HepG2 (cell line): Measurements from ENCODE around the gene ZNF556. TPM values are rescaled to one million over a fixed set of nuclear protein-coding genes. Genes with fewer than 3 reads are reported as not detected.

Experiments used
- ATF7-NPFF ChIP-seq: sonication (generic); formaldehyde crosslinking; IDR thresholded peaks from 2 replicates; pipeline ENCODE4 v1.8.1; 2023; ENCODE audit warnings: mild to moderate bottlenecking, low read depth, missing genetic modification reagents, moderate library complexity
- BCL3 ChIP-seq: sonication (generic); formaldehyde crosslinking; IDR thresholded peaks from 2 replicates; pipeline ENCODE4 v1.5.1; 2020; ENCODE audit warnings: mild to moderate bottlenecking, missing genetic modification reagents, moderate library complexity
- CEBPG ChIP-seq: IDR thresholded peaks from 2 replicates; pipeline ENCODE4 v1.6.1; 2016
- FOSL2 ChIP-seq: sonication (generic); formaldehyde crosslinking; IDR thresholded peaks from 2 replicates; pipeline ENCODE4 v1.4.0; 2020; ENCODE audit warnings: missing genetic modification reagents
- HNF1A ChIP-seq, 2 experiments: sonication (generic) in 1 of 2; formaldehyde crosslinking in 1 of 2; IDR thresholded peaks; 2 replicates each; pipeline versions ENCODE4 v1.4.0 to v1.6.1; 2016 to 2020; ENCODE audit warnings: borderline replicate concordance in 1 of 2, low read depth in 1 of 2, mild to moderate bottlenecking in 1 of 2, missing genetic modification reagents in 1 of 2
- MAF1 ChIP-seq: sonication (generic); formaldehyde crosslinking; IDR thresholded peaks from 2 replicates; pipeline ENCODE4 v1.5.0; 2020; ENCODE audit warnings: missing genetic modification reagents, borderline replicate concordance
- MATR3 ChIP-seq: sonication (generic); formaldehyde crosslinking; IDR thresholded peaks from 2 replicates; pipeline ENCODE4 v1.4.0; 2020; ENCODE audit warnings: missing genetic modification reagents
- MEIS2 ChIP-seq: sonication (generic); formaldehyde crosslinking; IDR thresholded peaks from 2 replicates; pipeline ENCODE4 v1.9.0; 2021; ENCODE audit warnings: mild to moderate bottlenecking, missing genetic modification reagents
- MIER2 ChIP-seq: IDR thresholded peaks from 2 replicates; pipeline ENCODE4 v1.6.1; 2016; ENCODE audit warnings: missing biosample characterization, missing genetic modification reagents
- MXI1 ChIP-seq: IDR thresholded peaks from 3 replicates; pipeline ENCODE4 v1.6.1; 2012; ENCODE audit warnings: low read depth, low read length, inconsistent platforms, borderline replicate concordance
- RBFOX2 ChIP-seq: fragments of 200-400 bp; formaldehyde crosslinking; IDR thresholded peaks from 2 replicates; pipeline ENCODE4 v1.6.1; 2017; ENCODE audit warnings: low read depth, mild to moderate bottlenecking, low read length
- RFX5 ChIP-seq: IDR thresholded peaks from 2 replicates; pipeline ENCODE4 v1.6.1; 2011; ENCODE audit warnings: low read depth, low read length, improper control_type of control experiment
- RORA ChIP-seq: sonication (generic); formaldehyde crosslinking; IDR thresholded peaks from 2 replicates; pipeline ENCODE4 v1.5.0; 2020; ENCODE audit warnings: mild to moderate bottlenecking, missing genetic modification reagents, moderate library complexity
- SMARCE1 ChIP-seq: fragments of 450-650 bp; IDR thresholded peaks from 2 replicates; pipeline ENCODE4 v1.6.1; 2017; ENCODE audit warnings: borderline replicate concordance
- SMYD3 ChIP-seq: sonication (generic); formaldehyde crosslinking; IDR thresholded peaks from 2 replicates; pipeline ENCODE4 v1.8.1; 2023; ENCODE audit warnings: mild to moderate bottlenecking, missing genetic modification reagents
- SNAI1 ChIP-seq: sonication (generic); formaldehyde crosslinking; IDR thresholded peaks from 2 replicates; pipeline ENCODE4 v1.5.0; 2020; ENCODE audit warnings: mild to moderate bottlenecking, missing genetic modification reagents, borderline replicate concordance
- SNAPC5 ChIP-seq: sonication (generic); formaldehyde crosslinking; IDR thresholded peaks from 2 replicates; pipeline ENCODE4 v1.8.1; 2023; ENCODE audit warnings: mild to moderate bottlenecking, missing genetic modification reagents, borderline replicate concordance
- SRF ChIP-seq: IDR thresholded peaks from 2 replicates; pipeline ENCODE4 v1.6.1; 2011; ENCODE audit warnings: mild to moderate bottlenecking, low read depth, low read length, moderate library complexity
- ZNF30 ChIP-seq: sonication (generic); formaldehyde crosslinking; IDR thresholded peaks from 2 replicates; pipeline ENCODE4 v1.5.0; 2020; ENCODE audit warnings: mild to moderate bottlenecking, missing genetic modification reagents
- ZNF556 ChIP-seq: sonication (generic); formaldehyde crosslinking; IDR thresholded peaks from 2 replicates; pipeline ENCODE4 v1.4.0; 2020; ENCODE audit warnings: mild to moderate bottlenecking, missing genetic modification reagents, borderline replicate concordance
- ZNF644 ChIP-seq: IDR thresholded peaks from 2 replicates; pipeline ENCODE4 v1.6.1; 2016; ENCODE audit warnings: low read depth
- ZNF776 ChIP-seq: sonication (generic); formaldehyde crosslinking; IDR thresholded peaks from 2 replicates; pipeline ENCODE4 v1.4.0; 2020; ENCODE audit warnings: mild to moderate bottlenecking, missing genetic modification reagents
- ZNF841 ChIP-seq: sonication (generic); formaldehyde crosslinking; IDR thresholded peaks from 2 replicates; pipeline ENCODE4 v1.8.1; 2023; ENCODE audit warnings: missing genetic modification reagents, borderline replicate concordance
- polyA plus RNA-seq, 8 experiments: library from polyadenylated mRNA; depleted of rRNA in 3 of 8; stranded (reverse) in 7 of 8; unstranded in 1 of 8; fragments of >200 nt; fragmentation: Illumina TruSeq in 4 of 8; extraction: Trizol in 4 of 8; gene quantifications; 2 replicates each; pipeline versions ENCODE4 v1.2.1 to v1.2.3, GENCODE V29; 2011 to 2016; ENCODE audit warnings: low read depth in 4 of 8, missing spikeins in 1 of 8, mixed read lengths in 1 of 8; ENCODE audit not compliant: insufficient read depth in 1 of 8
- total RNA-seq, 5 experiments: library from RNA; depleted of rRNA; stranded (reverse); fragments of >200 nt; fragmentation: Illumina TruSeq; extraction: Trizol; gene quantifications; 2 replicates each; pipeline ENCODE4 v1.2.3, GENCODE V29; 2016; ENCODE audit warnings: low read depth in 1 of 5

Gene ZNF556
- total and polyA plus RNA-seq, 2 of the 13 experiments (the other 11 are each of a cell fraction or from before 2014, with no cell fraction given) = 4.2 to 28.6 TPM

GRCh38 chr19:2840794-2841791 is 26.0 kb upstream of the ZNF556 start, which contains the start of gene ZNF555 (continued):
- TF ChIP-seq RBFOX2 (peak; percentile 89), CEBPG (CRISPR knock-in tag) (no peak; the same call in none of the 2 replicates), SMARCE1 (no peak), RORA (no peak), MATR3 (CRISPR knock-in tag) (no peak), RFX5 (peak; percentile 12; the same call in 1 of the 2 replicates), ATF7-NPFF (CRISPR knock-in tag) (peak; percentile 89), ZNF30 (CRISPR knock-in tag) (0 out of 2 replicates have a peak, but pooled peaks have one; percentile 69), FOSL2 (peak; percentile 42; the same call in 1 of the 2 replicates), ZNF556 (peak; percentile 71; the same call in 1 of the 2 replicates), MAF1 (CRISPR knock-in tag) (peak; percentile 83; the same call in 1 of the 2 replicates), MXI1 (peak; percentile 54; the same call in 1 of the 3 replicates), SMYD3 (CRISPR knock-in tag) (peak; percentile 58; the same call in 1 of the 2 replicates), HNF1A (IDR thresholded peaks at IDR 0.05; ENCODE audit: low read depth) (no peak), HNF1A (CRISPR knock-in tag; IDR thresholded peaks at IDR 0.05; ENCODE audit: borderline replicate concordance) (peak; percentile 73; the same call in 1 of the 2 replicates), MIER2 (CRISPR knock-in tag) (peak; percentile 28; the same call in 1 of the 2 replicates), MEIS2 (CRISPR knock-in tag) (0 out of 2 replicates have a peak, but pooled peaks have one; percentile 12), BCL3 (no peak; the same call in 1 of the 2 replicates), ZNF841 (CRISPR knock-in tag) (peak; percentile 92), SRF (no peak), ZNF776 (CRISPR knock-in tag) (no peak), SNAI1 (CRISPR knock-in tag) (0 out of 2 replicates have a peak, but pooled peaks have one; percentile 50), ZNF644 (no peak), SNAPC5 (CRISPR knock-in tag) (peak; percentile 29; the same call in 1 of the 2 replicates)
